SJSA1 (cell line): ENCODE data around the gene CILP2. TPM values are rescaled to one million over a fixed set of nuclear protein-coding genes. Genes with fewer than 3 reads are reported as not detected.

Source experiments
- DNase-seq, 2 experiments: peaks; one replicate each; pipeline ENCODE4 v3.0.0-alpha.2; 2015 to 2020; ENCODE audit warnings: low spot score in 2 of 2, low read depth in 1 of 2
- H3K27ac ChIP-seq: fragments of 250-450 bp; sonication (Bioruptor Pico); 2 replicates; pipeline ENCODE4 v1.5.1; 2020; ENCODE audit warnings: mild to moderate bottlenecking, moderate library complexity
- H3K27me3 ChIP-seq: fragments of 250-450 bp; sonication (Bioruptor Pico); replicated peaks from 2 replicates; pipeline ENCODE4 v1.5.1; 2020; ENCODE audit warnings: mild to moderate bottlenecking, moderate library complexity
- H3K36me3 ChIP-seq: fragments of 250-450 bp; sonication (Bioruptor Pico); 2 replicates; pipeline ENCODE4 v1.5.1; 2020; ENCODE audit warnings: mild to moderate bottlenecking
- H3K4me1 ChIP-seq: fragments of 250-450 bp; sonication (Bioruptor Pico); replicated peaks from 2 replicates; pipeline ENCODE4 v1.6.1; 2021; ENCODE audit warnings: mild to moderate bottlenecking
- H3K4me3 ChIP-seq: fragments of 250-450 bp; sonication (Bioruptor Pico); 2 replicates; pipeline ENCODE4 v1.5.1; 2020; ENCODE audit warnings: mild to moderate bottlenecking
- H3K9me3 ChIP-seq: fragments of 250-450 bp; sonication (Bioruptor Pico); replicated peaks from 2 replicates; pipeline ENCODE4 v1.5.1; 2020; ENCODE audit warnings: mild to moderate bottlenecking
- total RNA-seq: library from RNA; depleted of rRNA; stranded (reverse); fragments of >200 nt; shearing (Covaris generic); gene quantifications from 2 replicates; pipeline ENCODE4 v1.2.3, GENCODE V29; 2014; rRNA removed

Gene CILP2
- total RNA-seq, 1 experiment from 2014 or later = 0.03 TPM

DNA sequence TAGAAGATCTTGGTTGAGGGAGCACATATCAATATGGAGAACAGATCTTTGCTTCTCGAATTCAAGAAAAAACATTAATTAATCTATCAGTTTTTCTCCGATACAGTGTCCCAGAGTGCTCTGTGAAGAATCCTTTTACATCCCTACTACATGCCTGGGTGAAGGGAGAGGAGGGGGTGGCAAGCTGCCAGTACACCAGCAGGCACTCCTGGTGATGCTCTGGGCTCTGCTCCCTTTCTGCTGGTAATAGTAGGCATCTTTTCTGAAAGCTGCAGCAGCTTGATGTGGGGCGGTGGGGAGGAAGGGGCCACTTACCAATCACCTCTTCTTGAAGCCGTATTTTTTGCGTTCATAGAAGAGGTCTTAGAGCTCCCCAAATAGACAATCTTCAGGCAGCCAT, 49.7 kb downstream of the CILP2 start:
- no peaks in the 10 kb centered on the region for H3K36me3 ChIP-seq
- H3K27ac ChIP-seq = no peak overlapping the region
- no peaks in the 10 kb centered on the region for H3K9me3 ChIP-seq
- peaks cover 14% of the 10 kb centered on the region for H3K4me1 ChIP-seq
- no peak for DNase-seq
- no peak overlapping the region for H3K4me3 ChIP-seq
- H3K27me3 ChIP-seq = no peaks in the 10 kb centered on the region

DNA sequence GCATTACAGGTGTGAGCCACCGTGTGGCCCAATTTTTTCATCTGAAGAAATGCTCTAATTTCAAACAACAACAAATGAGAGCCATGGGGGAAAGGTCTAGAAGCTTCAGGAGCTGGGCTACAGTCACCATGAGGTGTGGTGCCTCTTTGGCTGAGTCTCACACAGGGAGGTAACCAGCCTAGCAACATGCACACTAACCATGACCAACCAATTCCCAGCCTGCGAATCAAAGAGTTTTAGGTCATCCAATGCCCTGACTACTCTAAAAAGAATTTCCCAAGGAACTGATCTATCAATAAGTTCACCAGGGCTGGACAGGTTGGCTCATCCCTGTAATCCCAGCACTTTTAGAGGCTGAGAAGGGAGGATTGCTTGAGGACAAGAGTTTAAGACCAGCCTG, 50.5 kb downstream of the CILP2 start:
- Histone ChIP-seq H3K4me1 (peaks cover 14% of the 10 kb centered on the region), H3K9me3 (no peaks in the 10 kb centered on the region), H3K27me3 (no peaks in the 10 kb centered on the region), H3K4me3 (no peak overlapping the region), H3K36me3 (no peaks in the 10 kb centered on the region), H3K27ac (no peak overlapping the region)
- DNase-seq = no peak

DNA sequence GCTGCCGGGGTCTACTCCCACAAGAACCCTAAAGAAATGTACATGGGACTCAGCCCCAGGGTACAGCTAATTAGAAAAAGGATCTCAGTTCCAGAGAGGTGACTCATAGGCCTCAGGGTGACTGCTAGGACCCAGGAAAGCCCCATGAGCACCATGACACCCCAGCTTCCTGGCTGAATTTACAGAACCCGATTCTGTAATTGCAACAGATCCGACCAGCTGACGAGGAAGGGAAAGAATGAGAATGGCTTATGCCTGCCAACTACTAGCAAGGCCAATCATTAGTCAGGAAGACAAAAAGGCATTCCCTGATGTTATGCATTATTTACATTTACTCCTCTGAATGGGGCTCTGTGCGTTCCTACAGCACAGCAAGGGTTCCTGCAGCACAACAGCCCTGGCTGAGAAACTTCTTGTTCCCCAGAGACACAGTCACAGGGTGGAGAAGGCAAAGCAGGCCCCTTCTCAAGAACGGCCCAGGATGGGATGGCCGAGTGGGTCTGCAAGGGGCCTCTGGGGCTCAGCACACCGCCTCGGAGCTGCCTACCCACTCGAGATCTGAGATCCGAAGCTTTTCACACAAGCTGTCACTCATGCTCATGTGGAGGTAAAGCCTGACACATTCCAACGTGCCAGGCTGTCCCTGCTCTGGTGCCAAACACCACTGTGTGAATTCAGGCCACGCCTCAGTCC, 53.2 kb downstream of the CILP2 start:
- H3K27me3 ChIP-seq = no peaks in the 10 kb centered on the region
- no peak overlapping the region for H3K4me3 ChIP-seq
- H3K4me1 ChIP-seq = peaks cover 14% of the 10 kb centered on the region
- peak overlapping the region; percentile 37; the same call in 1 of the 2 replicates for H3K27ac ChIP-seq
- no peaks in the 10 kb centered on the region for H3K9me3 ChIP-seq
- H3K36me3 ChIP-seq = no peaks in the 10 kb centered on the region
- peak; percentile 71 to 73 for DNase-seq

DNA sequence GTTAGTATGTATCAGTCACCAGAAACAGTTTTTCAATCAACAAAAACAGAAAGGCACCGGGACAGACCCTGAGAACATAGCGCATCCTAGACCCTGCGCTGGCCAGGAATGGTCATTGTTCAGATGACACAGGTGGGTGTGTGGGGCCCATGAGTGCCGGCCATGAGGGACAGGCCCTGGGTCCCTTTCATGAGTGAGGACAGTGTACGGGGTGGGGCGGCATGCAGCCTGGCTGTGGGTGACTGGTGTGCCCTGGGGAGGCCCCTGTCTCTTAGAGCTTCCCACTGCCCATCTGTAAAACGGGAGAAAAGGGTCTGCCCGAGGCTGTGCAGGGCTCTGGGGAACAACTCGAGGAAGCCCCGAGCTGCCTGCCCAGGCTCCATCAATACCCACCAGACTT, 54.6 kb downstream of the CILP2 start:
- H3K4me3 ChIP-seq = no peak overlapping the region
- no peak for DNase-seq
- H3K27me3 ChIP-seq = no peaks in the 10 kb centered on the region
- no peaks in the 10 kb centered on the region for H3K36me3 ChIP-seq
- H3K27ac ChIP-seq = no peak overlapping the region
- peaks cover 14% of the 10 kb centered on the region for H3K4me1 ChIP-seq
- H3K9me3 ChIP-seq = no peaks in the 10 kb centered on the region

DNA sequence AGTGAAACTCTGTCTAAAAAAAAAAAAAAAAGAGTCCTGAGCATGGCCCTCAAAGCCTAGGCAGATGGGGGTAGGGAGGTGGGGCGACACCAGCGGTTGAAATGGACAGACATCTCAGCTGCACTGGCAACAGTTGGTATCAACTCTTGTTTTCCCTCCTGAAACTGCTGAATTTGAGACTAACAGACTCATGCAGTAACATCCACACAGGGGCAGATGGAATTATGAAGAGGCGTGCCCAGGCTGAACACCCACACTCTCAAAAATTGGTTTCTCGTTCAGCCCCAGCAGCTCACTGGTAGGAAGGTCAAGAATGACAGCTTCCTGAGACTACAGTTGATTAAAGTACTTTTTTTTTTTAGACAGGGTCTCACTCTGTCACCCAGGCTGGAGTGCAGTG, 56.3 kb downstream of the CILP2 start:
- DNase-seq = no peak
- Histone ChIP-seq H3K4me1 (peaks cover 14% of the 10 kb centered on the region), H3K36me3 (no peaks in the 10 kb centered on the region), H3K4me3 (no peak overlapping the region), H3K27ac (no peak overlapping the region), H3K9me3 (no peaks in the 10 kb centered on the region), H3K27me3 (no peaks in the 10 kb centered on the region)

DNA sequence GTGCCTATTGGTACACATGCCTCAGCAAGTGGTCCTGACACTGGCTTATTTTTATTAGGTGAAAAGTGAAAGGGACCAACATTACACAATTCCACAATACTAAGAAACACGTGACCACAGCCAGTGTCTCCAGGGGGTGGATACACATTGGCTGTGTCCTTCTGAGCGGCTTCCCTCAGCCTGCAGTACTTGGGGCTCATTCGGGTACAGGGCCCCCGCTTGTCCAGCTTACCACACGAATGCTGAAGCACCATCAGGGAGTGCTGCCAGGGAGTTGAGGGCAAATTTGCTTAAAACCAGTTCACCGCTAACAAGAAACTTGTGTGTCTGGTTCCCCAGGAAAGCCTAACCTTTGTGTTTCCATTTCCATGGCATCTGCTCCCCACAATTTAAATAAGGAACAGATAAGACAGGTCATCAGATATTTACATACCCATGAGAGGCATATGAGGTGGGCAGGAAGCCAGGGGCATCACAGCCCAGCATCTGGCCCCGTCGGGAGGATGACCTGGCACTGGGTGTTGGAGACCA, 57.2 kb downstream of the CILP2 start:
- Histone ChIP-seq H3K36me3 (no peaks in the 10 kb centered on the region), H3K4me1 (peaks cover 14% of the 10 kb centered on the region), H3K4me3 (no peak overlapping the region), H3K9me3 (no peaks in the 10 kb centered on the region), H3K27ac (no peak overlapping the region), H3K27me3 (no peaks in the 10 kb centered on the region)
- no peak for DNase-seq

Other genes with a start within 250 kb of the CILP2 start
- gene SUGP1, start 217.8 kb upstream of the CILP2 start, total RNA-seq = 22.2 and 27.1 TPM in 2 replicates
- 19.7 and 30.1 TPM in 2 replicates for gene MAU2, start 217.4 kb upstream of the CILP2 start, total RNA-seq
- 41.5 and 45.9 TPM in 2 replicates for gene GATAD2A, start 132.6 kb upstream of the CILP2 start, total RNA-seq
- gene TSSK6, start 22.7 kb upstream of the CILP2 start, total RNA-seq = 0.69 and 0.74 TPM in 2 replicates
- 118 and 130 TPM in 2 replicates for gene NDUFA13, start 22.0 kb upstream of the CILP2 start, total RNA-seq
- 1.6 and 1.8 TPM in 2 replicates for gene YJEFN3, start 9.4 kb upstream of the CILP2 start, total RNA-seq
- 0.09 and 2.0 TPM in 2 replicates for gene PBX4, start 80.4 kb downstream of the CILP2 start, total RNA-seq
- gene LPAR2, start 90.0 kb downstream of the CILP2 start, total RNA-seq = 0.24 TPM in 1 of 2 replicates, not detected in the other
- 2.9 and 4.3 TPM in 2 replicates for gene GMIP, start 105.4 kb downstream of the CILP2 start, total RNA-seq
- 138 and 147 TPM in 2 replicates for gene ATP13A1, start 125.4 kb downstream of the CILP2 start, total RNA-seq
- gene ZNF101, start 130.6 kb downstream of the CILP2 start, total RNA-seq = 4.2 and 11.2 TPM in 2 replicates
- 1.2 and 2.6 TPM in 2 replicates for gene ZNF14, start 194.8 kb downstream of the CILP2 start, total RNA-seq